ENCODE measurements around the gene FRMD4B. TPM values are rescaled to one million over a fixed set of nuclear protein-coding genes. Genes with fewer than 3 reads are reported as not detected.

FRMD4B gene
- total RNA-seq, 4 donors from 2014 or later, result 37.5 to 66.2 (median 62.5) TPM

DNA sequence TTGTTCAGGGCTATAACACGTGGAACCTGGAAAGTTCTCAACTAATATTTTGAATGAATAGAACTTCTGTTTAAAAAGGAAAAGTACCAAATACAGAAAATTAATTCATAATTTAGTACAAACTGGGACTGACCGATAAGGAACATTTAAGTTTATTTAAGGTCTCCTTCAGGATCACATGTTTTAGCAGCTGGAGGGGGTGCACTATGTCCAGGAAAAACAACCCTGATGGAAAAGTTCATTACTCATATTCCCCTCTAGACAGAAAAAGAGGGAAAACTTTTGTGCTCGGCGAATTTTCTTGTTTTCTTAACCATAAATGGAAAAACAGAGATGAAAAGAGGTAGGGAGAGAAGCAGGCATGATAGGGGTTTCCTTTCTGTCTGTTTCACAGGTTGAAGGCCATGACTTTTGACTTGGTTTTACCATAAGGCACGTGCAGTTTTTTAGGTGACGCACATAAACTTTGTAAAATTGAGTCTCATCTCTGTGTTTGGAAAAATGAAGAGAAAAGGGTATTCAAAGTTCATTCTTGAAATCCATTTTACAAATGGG lies 26.5 kb downstream of the FRMD4B start:
- no peak for TF ChIP-seq POLR2A (IDR thresholded peaks at IDR 0.05)
- TF ChIP-seq, protein P1, sequence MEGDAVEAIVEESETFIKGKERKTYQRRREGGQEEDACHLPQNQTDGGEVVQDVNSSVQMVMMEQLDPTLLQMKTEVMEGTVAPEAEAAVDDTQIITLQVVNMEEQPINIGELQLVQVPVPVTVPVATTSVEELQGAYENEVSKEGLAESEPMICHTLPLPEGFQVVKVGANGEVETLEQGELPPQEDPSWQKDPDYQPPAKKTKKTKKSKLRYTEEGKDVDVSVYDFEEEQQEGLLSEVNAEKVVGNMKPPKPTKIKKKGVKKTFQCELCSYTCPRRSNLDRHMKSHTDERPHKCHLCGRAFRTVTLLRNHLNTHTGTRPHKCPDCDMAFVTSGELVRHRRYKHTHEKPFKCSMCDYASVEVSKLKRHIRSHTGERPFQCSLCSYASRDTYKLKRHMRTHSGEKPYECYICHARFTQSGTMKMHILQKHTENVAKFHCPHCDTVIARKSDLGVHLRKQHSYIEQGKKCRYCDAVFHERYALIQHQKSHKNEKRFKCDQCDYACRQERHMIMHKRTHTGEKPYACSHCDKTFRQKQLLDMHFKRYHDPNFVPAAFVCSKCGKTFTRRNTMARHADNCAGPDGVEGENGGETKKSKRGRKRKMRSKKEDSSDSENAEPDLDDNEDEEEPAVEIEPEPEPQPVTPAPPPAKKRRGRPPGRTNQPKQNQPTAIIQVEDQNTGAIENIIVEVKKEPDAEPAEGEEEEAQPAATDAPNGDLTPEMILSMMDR (IDR thresholded peaks at IDR 0.05), result no peak
- intact Hi-C loops (cut with DNase I), result no loop called here
- Histone ChIP-seq H3K4me1 (peaks cover 5 to 8% (median 8%) of the 10 kb centered on the region in 3 donors), H3K9me3 (no peaks in the 10 kb centered on the region), H3K4me3 (no peak overlapping the region), H3K27me3 (no peaks in the 10 kb centered on the region), H3K36me3 (no peaks in the 10 kb centered on the region), H3K27ac (no peak overlapping the region)
- DNase-seq, result no peak
- 66 to 74% methylated on average over 6 of the region's 6 CpGs for WGBS, 2 donors

DNA sequence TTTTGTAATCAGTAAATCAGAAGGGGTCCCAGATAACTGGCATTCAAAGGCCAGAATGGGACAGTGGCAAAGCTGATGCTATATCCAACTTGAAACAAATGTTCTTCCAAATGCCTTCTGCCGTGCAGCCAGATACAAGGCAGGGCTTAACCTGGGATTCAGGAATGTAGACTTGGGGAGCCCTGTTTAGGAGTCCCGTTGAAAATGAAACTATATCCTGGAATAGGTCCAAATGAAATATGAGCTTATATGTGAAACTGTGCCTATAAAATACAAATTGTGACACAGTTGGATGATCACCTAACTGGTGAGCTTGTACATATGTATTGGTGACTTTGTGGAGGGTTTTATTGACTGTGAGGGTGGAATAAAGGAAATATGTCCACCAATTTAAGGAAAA lies 28.7 kb downstream of the FRMD4B start:
- WGBS, 2 donors, result 22 to 23% methylated on average over 2 of the region's 2 CpGs
- no peaks in the 10 kb centered on the region for H3K9me3 ChIP-seq
- DNase-seq, result no peak
- H3K27ac ChIP-seq, result no peak overlapping the region
- no peaks in the 10 kb centered on the region for H3K27me3 ChIP-seq
- no peaks in the 10 kb centered on the region for H3K36me3 ChIP-seq
- H3K4me1 ChIP-seq, result peaks cover 0 to 5% (median 0%) of the 10 kb centered on the region in 3 donors
- intact Hi-C loops (cut with DNase I), result no loop called here
- TF ChIP-seq, protein P1 (IDR thresholded peaks at IDR 0.05), result no peak
- TF ChIP-seq POLR2A (IDR thresholded peaks at IDR 0.05), result no peak
- no peak overlapping the region for H3K4me3 ChIP-seq

GRCh38 chr3:69354948-69355347 lies 30.9 kb downstream of the FRMD4B start:
- TF ChIP-seq, protein P1 (IDR thresholded peaks at IDR 0.05), result no peak
- TF ChIP-seq POLR2A (IDR thresholded peaks at IDR 0.05), result no peak
- no peak for DNase-seq
- intact Hi-C loops (cut with DNase I), result no loop called here

GRCh38 chr3:69353503-69353902 lies 32.4 kb downstream of the FRMD4B start:
- no peak for DNase-seq
- Histone ChIP-seq H3K9me3 (no peaks in the 10 kb centered on the region), H3K27ac (peak overlapping the region in 3 of 4 donors; percentile 38 to 68 (median 51)), H3K4me3 (peak overlapping the region in 3 of 4 donors; percentile 21 to 55 (median 26)), H3K4me1 (peaks cover 0 to 5% (median 0%) of the 10 kb centered on the region in 3 donors), H3K27me3 (no peaks in the 10 kb centered on the region), H3K36me3 (no peaks in the 10 kb centered on the region)
- WGBS, 2 donors, result 59 to 65% methylated on average over 15 of the region's 15 CpGs
- TF ChIP-seq POLR2A (IDR thresholded peaks at IDR 0.05), result peak in 1 of 4 donors; percentile 26
- TF ChIP-seq, protein P1 (IDR thresholded peaks at IDR 0.05), result no peak
- intact Hi-C loops (cut with DNase I), result no loop called here

More at GRCh38 chr3:69354948-69355347, 30.9 kb downstream of the FRMD4B start:
- no peaks in the 10 kb centered on the region for H3K36me3 ChIP-seq
- no peaks in the 10 kb centered on the region for H3K9me3 ChIP-seq
- H3K4me3 ChIP-seq, result no peak overlapping the region
- WGBS, 2 donors, result 51 to 67% methylated on average over 2 of the region's 2 CpGs
- H3K27me3 ChIP-seq, result no peaks in the 10 kb centered on the region
- H3K27ac ChIP-seq, result no peak overlapping the region
- H3K4me1 ChIP-seq, result peaks cover 0 to 5% (median 0%) of the 10 kb centered on the region in 3 donors

- peak overlapping the region in 3 of 4 donors; percentile 38 to 68 (median 51) for H3K27ac ChIP-seq
- intact Hi-C loops (cut with DNase I), result no loop called here
- peak overlapping the region in 3 of 4 donors; percentile 21 to 55 (median 26) for H3K4me3 ChIP-seq
- no peaks in the 10 kb centered on the region for H3K27me3 ChIP-seq
- no peaks in the 10 kb centered on the region for H3K36me3 ChIP-seq
- no peaks in the 10 kb centered on the region for H3K9me3 ChIP-seq
- TF ChIP-seq, protein P1 (IDR thresholded peaks at IDR 0.05), result no peak
- no peak for TF ChIP-seq POLR2A (IDR thresholded peaks at IDR 0.05)
- H3K4me1 ChIP-seq, result peaks cover 0 to 5% (median 0%) of the 10 kb centered on the region in 3 donors
- DNase-seq, result no peak
- WGBS, 2 donors, result 54 to 68% methylated on average over 4 of the region's 4 CpGs
These were observed 32.8 kb downstream of the FRMD4B start for GRCh38 chr3:69353088-69353478.
